WTC11 (cell line): ENCODE data around the gene GNG2. TPM values are rescaled to one million over a fixed set of nuclear protein-coding genes. Genes with fewer than 3 reads are reported as not detected.
"Not testable (repeated sequence)": the region's sequence is repeated elsewhere in the genome, so short reads cannot be mapped to it uniquely, and the experiment has no call there.

Experiments
- ATAC-seq: fragments of 200-7000 bp; cut with Tn5 transposase; 2 replicates; pipeline ENCODE4 v1.10.0; 2021; ENCODE audit warnings: mild to moderate bottlenecking, moderate library complexity
- CTCF ChIA-PET: fragments of 300-600 bp; sonication (Branson Sonifier 250); formaldehyde crosslinking; loops from one replicate; lab custom pipeline; 2021; ENCODE audit warnings: antibody characterized with exemption; lab: Charles Lee
- POLR2A ChIA-PET: fragments of 350-600 bp; sonication (Branson Sonifier 250); formaldehyde crosslinking; loops from one replicate; lab custom pipeline; 2021; ENCODE audit warnings: antibody characterized with exemption; lab: Charles Lee
- DNase-seq: peaks from one replicate; pipeline ENCODE4 v3.0.0; 2021; ENCODE audit warnings: low spot score
- H3K27ac Mint-ChIP-seq: 2 replicates; pipeline ENCODE4 v1.8.0; 2021; ENCODE audit warnings: mixed read lengths
- H3K27me3 Mint-ChIP-seq: 2 replicates; pipeline ENCODE4 v1.8.0; 2021; ENCODE audit warnings: low read depth, mild to moderate bottlenecking, moderate library complexity, mixed read lengths
- H3K36me3 Mint-ChIP-seq: 2 replicates; pipeline ENCODE4 v1.8.0; 2021; ENCODE audit warnings: mixed read lengths
- H3K4me1 Mint-ChIP-seq: 2 replicates; pipeline ENCODE4 v1.8.0; 2022; ENCODE audit warnings: mixed read lengths
- H3K4me3 Mint-ChIP-seq: 2 replicates; pipeline ENCODE4 v1.8.0; 2021; ENCODE audit warnings: mild to moderate bottlenecking, moderate library complexity, mixed read lengths
- H3K9me3 Mint-ChIP-seq: 2 replicates; pipeline ENCODE4 v1.8.0; 2021; ENCODE audit warnings: mixed read lengths
- CDX4 ChIP-seq: fragments of 250-450 bp; sonication (Bioruptor Pico); IDR thresholded peaks from 2 replicates; pipeline ENCODE4 v1.9.0; 2021; ENCODE audit warnings: moderate library complexity, mild to moderate bottlenecking, inconsistent platforms, borderline replicate concordance
- CREM ChIP-seq: sonication (generic); formaldehyde crosslinking; IDR thresholded peaks from 2 replicates; pipeline ENCODE4 v1.8.1; 2022; ENCODE audit warnings: mild to moderate bottlenecking, missing genetic modification reagents, moderate library complexity
- E2F4 ChIP-seq: sonication (generic); formaldehyde crosslinking; IDR thresholded peaks from 2 replicates; pipeline ENCODE4 v1.8.1; 2022; ENCODE audit warnings: low read depth, mild to moderate bottlenecking, moderate library complexity, missing genetic modification reagents, borderline replicate concordance
- HMGA2 ChIP-seq: fragments of 250-450 bp; sonication (Bioruptor Pico); IDR thresholded peaks from 2 replicates; pipeline ENCODE4 v1.4.0; 2021; ENCODE audit warnings: mild to moderate bottlenecking, moderate library complexity
- KAT7 ChIP-seq: sonication (generic); formaldehyde crosslinking; IDR thresholded peaks from 2 replicates; pipeline ENCODE4 v1.8.1; 2023; ENCODE audit warnings: missing genetic modification reagents, mild to moderate bottlenecking, borderline replicate concordance
- TEAD4 ChIP-seq: sonication (generic); formaldehyde crosslinking; IDR thresholded peaks from 2 replicates; pipeline ENCODE4 v1.8.0; 2022; ENCODE audit warnings: mild to moderate bottlenecking, missing genetic modification reagents
- ZNF317 ChIP-seq: sonication (generic); formaldehyde crosslinking; IDR thresholded peaks from 2 replicates; pipeline ENCODE4 v1.8.1; 2023; ENCODE audit warnings: low read depth, mild to moderate bottlenecking, moderate library complexity, missing genetic modification reagents, borderline replicate concordance
- ZNF396 ChIP-seq: fragments of 250-450 bp; sonication (Bioruptor Pico); IDR thresholded peaks from 2 replicates; pipeline ENCODE4 v1.8.0; 2021; ENCODE audit warnings: mild to moderate bottlenecking, moderate library complexity, borderline replicate concordance
- total RNA-seq: library from RNA; stranded (reverse); gene quantifications from 3 replicates; pipeline ENCODE4 v1.2.3, GENCODE V29; 2021
- TF ChIP-seq, protein P1 (sequence below): sonication (generic); formaldehyde crosslinking; IDR thresholded peaks from 2 replicates; pipeline ENCODE4 v1.8.1; 2023; ENCODE audit warnings: mild to moderate bottlenecking, missing genetic modification reagents, borderline replicate concordance
- TF ChIP-seq, protein P2 (sequence below): sonication (generic); formaldehyde crosslinking; IDR thresholded peaks from 2 replicates; pipeline ENCODE4 v1.8.1; 2022; ENCODE audit warnings: mild to moderate bottlenecking, moderate library complexity, missing genetic modification reagents
- TF ChIP-seq, protein P3 (sequence below): sonication (generic); formaldehyde crosslinking; IDR thresholded peaks from 2 replicates; pipeline ENCODE4 v1.8.1; 2022; ENCODE audit warnings: mild to moderate bottlenecking, missing genetic modification reagents, moderate library complexity, borderline replicate concordance

GNG2 gene
- total RNA-seq, 1 experiment from 2014 or later = 10.7 TPM

DNA sequence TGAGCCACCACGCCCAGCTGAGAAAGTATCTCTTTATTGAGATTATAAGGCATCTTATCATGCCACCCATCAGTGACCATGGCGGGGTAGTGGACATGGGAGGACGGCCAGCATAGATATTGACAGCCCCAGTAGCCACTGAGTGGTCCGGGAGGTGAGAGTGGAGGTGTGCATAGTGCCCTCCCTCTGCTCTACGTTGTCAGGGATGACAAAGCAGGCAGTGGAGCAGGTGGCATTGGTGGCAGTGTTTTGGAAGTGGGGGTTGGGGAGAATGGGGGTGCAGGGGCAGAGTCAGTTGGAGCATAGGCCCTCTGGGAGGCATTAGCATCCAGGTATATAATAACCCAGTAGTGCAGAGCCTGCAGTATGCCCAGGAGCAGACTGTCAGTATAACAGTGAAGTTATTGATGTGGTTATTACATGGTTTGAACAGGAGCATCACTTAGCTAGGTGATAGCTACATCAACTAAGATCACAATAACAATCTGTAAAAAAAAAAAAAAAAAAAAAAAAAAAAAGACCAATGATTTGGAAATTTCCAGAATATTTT is 41.1 kb downstream of the GNG2 start (continued):
- TF ChIP-seq KAT7 (CRISPR knock-in tag) (no peak), CREM (CRISPR knock-in tag) (no peak), ZNF396 (CRISPR knock-in tag) (no peak)

DNA sequence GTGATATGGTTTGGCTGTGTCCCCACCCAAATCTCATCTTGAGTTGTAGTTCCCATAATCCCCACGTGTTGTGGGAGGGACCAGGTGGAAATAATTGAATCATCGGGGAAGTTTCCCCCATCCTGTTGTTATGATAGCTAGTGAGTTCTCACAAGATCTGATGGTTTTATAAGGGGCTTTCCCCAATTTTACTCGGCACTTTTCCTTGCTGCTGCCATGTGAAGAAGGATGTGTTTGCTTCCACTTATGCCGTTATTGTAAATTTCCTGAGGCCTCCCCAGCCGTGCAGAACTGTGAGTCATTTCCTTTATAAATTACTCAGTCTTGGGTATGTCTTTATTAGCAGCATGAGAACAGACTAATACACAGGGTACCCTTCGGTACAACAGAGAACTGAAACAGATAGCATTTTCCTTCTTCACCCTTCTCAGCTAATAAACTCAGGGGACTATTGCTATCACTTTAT is 45.3 kb downstream of the GNG2 start:
- DNase-seq, H3K4me1 Mint-ChIP-seq, H3K4me3 Mint-ChIP-seq, H3K27me3 Mint-ChIP-seq, POLR2A ChIA-PET, H3K27ac Mint-ChIP-seq, ATAC-seq, H3K36me3 Mint-ChIP-seq: not testable (repeated sequence)
- CTCF ChIA-PET = interaction anchor here (1.1 kb wide), 1 partner anchor 125 kb away, joined by 3 read pairs; no protein-coding TSS in a partner anchor
- peaks cover 16% of the 10 kb centered on the region for H3K9me3 Mint-ChIP-seq

GRCh38 chr14:51908086-51908485 is 47.7 kb downstream of the GNG2 start:
- no peak overlapping the region for H3K27ac Mint-ChIP-seq
- ATAC-seq (no peak), DNase-seq (no peak)
- ChIA-PET POLR2A (no interaction called here), CTCF (interaction anchor here (0.5 kb wide), 1 partner anchor 48 kb away, joined by 4 read pairs; the partner anchor contains the start of gene GNG2)
- H3K9me3 Mint-ChIP-seq = peaks cover 16% of the 10 kb centered on the region
- no peak overlapping the region for H3K4me3 Mint-ChIP-seq
- H3K4me1 Mint-ChIP-seq = 0 out of 2 replicates have a peak, but pooled peaks cover 3% of the 10 kb centered on the region
- H3K36me3 Mint-ChIP-seq = no peaks in the 10 kb centered on the region
- TF ChIP-seq E2F4 (CRISPR knock-in tag) (no peak), KAT7 (CRISPR knock-in tag) (no peak), CDX4 (CRISPR knock-in tag) (no peak), ZNF317 (CRISPR knock-in tag) (no peak), TEAD4 (no peak), HMGA2 (CRISPR knock-in tag) (no peak)
- TF ChIP-seq, protein P1, sequence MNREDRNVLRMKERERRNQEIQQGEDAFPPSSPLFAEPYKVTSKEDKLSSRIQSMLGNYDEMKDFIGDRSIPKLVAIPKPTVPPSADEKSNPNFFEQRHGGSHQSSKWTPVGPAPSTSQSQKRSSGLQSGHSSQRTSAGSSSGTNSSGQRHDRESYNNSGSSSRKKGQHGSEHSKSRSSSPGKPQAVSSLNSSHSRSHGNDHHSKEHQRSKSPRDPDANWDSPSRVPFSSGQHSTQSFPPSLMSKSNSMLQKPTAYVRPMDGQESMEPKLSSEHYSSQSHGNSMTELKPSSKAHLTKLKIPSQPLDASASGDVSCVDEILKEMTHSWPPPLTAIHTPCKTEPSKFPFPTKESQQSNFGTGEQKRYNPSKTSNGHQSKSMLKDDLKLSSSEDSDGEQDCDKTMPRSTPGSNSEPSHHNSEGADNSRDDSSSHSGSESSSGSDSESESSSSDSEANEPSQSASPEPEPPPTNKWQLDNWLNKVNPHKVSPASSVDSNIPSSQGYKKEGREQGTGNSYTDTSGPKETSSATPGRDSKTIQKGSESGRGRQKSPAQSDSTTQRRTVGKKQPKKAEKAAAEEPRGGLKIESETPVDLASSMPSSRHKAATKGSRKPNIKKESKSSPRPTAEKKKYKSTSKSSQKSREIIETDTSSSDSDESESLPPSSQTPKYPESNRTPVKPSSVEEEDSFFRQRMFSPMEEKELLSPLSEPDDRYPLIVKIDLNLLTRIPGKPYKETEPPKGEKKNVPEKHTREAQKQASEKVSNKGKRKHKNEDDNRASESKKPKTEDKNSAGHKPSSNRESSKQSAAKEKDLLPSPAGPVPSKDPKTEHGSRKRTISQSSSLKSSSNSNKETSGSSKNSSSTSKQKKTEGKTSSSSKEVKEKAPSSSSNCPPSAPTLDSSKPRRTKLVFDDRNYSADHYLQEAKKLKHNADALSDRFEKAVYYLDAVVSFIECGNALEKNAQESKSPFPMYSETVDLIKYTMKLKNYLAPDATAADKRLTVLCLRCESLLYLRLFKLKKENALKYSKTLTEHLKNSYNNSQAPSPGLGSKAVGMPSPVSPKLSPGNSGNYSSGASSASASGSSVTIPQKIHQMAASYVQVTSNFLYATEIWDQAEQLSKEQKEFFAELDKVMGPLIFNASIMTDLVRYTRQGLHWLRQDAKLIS = no peak
- TF ChIP-seq, protein P2, sequence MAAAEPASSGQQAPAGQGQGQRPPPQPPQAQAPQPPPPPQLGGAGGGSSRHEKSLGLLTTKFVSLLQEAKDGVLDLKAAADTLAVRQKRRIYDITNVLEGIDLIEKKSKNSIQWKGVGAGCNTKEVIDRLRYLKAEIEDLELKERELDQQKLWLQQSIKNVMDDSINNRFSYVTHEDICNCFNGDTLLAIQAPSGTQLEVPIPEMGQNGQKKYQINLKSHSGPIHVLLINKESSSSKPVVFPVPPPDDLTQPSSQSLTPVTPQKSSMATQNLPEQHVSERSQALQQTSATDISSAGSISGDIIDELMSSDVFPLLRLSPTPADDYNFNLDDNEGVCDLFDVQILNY (CRISPR knock-in tag) = no peak
- TF ChIP-seq, protein P3, sequence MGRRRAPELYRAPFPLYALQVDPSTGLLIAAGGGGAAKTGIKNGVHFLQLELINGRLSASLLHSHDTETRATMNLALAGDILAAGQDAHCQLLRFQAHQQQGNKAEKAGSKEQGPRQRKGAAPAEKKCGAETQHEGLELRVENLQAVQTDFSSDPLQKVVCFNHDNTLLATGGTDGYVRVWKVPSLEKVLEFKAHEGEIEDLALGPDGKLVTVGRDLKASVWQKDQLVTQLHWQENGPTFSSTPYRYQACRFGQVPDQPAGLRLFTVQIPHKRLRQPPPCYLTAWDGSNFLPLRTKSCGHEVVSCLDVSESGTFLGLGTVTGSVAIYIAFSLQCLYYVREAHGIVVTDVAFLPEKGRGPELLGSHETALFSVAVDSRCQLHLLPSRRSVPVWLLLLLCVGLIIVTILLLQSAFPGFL = no peak
- no peaks in the 10 kb centered on the region for H3K27me3 Mint-ChIP-seq
